Urothelium cell line (cell line): ENCODE measurements around the gene CLDN15.
"Not testable (repeated sequence)": the region's sequence is repeated elsewhere in the genome, so short reads cannot be mapped to it uniquely, and the experiment has no call there.

Experiments
- DNase-seq: peaks from one replicate; pipeline ENCODE4 v3.0.0; 2011; ENCODE audit warnings: low spot score, mixed read lengths
- FAIRE-seq: peaks from 2 replicates; lab custom pipeline; 2011; peaks lifted over from hg19 to GRCh38; lab: Jason Lieb, UNC

Gene CLDN15

GRCh38 chr7:101237206-101238067 lies at the start of gene CLDN15:
TSS of gene CLDN15 (minus strand) at chr7:101237802. CDS start at chr7:101237581, 221 bp downstream.
- no peak for FAIRE-seq
- DNase-seq: no peak

DNA sequence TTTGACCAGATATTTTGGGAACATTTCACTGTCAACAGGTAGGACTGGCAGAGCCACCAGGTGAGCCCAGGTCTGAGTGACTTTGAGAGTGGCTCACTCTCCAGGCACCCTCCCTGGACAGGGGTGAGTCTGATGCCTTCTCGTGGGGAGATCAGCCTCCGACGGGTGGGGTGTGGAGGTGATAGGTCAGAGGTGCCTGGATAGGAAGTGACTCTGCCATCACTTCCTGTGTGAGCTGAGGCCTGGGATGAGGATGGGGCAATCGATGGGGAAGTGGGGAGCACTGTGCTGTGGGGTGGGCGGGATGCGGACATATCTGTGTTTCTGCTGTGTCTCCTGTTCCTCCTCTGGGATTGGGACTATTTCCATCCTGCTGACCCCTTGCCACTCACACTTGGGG lies 49.4 kb upstream of the CLDN15 start:
- FAIRE-seq: peak; percentile 37
- DNase-seq: no peak

DNA sequence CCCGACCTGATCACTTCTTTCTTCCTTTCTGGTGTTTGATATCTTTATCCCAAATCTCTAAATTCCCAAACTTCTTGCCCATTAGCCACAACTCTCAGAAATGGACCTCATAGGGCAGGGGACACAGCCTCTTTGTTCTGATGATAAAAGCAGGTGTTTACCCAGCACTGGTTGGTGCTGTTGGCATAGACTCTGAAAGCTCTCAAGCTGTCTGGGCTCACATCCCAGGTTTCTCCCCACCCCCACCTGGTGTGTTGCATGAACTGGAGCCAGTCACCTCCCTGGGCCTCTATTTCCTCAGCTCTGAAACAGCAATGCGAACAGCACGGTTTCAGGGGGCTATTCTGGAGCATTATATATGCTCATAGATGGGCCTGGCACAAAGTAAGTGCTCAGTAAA lies 48.3 kb upstream of the CLDN15 start:
- FAIRE-seq: not testable (repeated sequence)

GRCh38 chr7:101285171-101285570 lies 47.6 kb upstream of the CLDN15 start:
- FAIRE-seq: no peak
- DNase-seq: no peak

More for the DNA sequence above, 48.3 kb upstream of the CLDN15 start:
- not testable (repeated sequence) for DNase-seq

DNA sequence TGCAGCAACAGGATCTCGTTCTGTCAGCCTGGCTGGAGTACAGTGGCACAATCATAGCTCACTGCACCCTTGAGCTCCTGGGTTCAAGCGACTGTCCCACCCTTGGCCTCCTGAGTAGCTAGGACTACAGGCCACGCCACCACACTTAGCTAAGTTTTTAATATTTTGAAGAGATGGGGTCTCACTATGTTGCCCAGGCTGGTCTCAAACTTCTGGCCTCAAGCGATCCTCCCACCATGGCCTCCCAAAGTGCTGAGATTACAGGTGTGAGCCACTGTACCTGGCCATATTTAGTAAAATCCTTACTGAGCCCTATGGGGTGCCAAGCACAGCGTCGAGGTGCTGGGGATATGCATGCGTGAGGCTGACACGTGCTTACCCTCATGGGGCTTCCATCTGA lies 43.3 kb upstream of the CLDN15 start:
- DNase-seq: not testable (repeated sequence)
- FAIRE-seq: peak; percentile 30

DNA sequence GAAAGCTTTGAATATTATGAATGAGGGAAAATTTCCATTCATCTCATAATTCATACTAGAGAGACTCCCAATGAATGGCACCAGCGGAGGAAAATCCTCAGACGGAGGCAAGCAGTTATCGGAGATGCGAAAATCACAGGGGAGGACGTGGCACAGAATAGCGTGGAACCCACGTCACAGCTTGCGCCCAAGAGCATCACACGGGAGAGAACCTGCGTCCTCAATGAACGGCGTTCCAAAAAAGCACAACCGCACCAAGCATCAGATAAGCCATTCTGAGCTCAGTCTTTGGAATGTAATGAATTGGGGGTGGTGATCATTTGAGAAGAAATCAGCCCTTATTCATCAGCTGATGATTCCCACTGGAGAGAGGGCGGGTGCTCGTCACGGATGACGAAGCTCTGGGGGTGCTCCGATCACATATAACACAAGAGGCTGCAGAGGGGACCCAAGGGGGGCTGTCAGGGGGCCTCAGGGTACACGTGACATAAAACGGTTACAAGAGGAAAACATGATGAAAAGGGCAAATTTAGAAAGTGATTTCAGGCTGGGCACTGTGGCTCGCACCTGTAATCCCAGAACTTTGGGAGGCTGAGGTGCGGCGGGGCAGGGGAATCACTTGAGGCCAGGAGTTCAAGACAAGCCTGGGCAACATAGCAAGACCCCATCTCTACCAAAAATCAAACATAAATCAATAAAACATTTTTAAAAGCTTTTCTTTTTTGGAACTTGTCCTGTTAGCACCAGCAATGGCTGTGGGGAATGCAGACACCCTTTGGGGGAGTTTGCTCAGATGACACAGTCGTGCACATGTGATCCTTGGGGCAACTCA lies 41.1 kb upstream of the CLDN15 start:
- no peak for FAIRE-seq

DNA sequence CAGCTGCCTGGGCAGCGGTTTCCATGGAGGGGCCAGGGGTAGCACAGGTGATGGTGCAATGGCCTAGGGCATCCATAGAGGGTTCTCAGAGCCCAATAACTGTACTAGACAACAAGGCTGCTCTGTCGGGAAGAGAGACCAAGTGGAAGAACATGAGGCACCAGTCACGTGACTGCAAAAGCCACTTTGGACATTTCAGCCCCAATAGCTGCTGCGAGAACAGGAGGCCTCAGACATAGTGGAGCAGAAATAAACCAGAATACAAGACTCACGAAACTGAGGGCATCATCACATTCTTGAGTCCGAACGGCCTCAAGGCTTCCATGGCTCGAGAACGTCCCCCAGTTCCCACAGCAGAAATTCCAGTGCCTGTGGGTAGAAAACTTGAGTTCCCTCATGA lies 39.6 kb upstream of the CLDN15 start:
- FAIRE-seq: no peak
- no peak for DNase-seq

More for the DNA sequence above, 41.1 kb upstream of the CLDN15 start:
- DNase-seq: no peak

DNA sequence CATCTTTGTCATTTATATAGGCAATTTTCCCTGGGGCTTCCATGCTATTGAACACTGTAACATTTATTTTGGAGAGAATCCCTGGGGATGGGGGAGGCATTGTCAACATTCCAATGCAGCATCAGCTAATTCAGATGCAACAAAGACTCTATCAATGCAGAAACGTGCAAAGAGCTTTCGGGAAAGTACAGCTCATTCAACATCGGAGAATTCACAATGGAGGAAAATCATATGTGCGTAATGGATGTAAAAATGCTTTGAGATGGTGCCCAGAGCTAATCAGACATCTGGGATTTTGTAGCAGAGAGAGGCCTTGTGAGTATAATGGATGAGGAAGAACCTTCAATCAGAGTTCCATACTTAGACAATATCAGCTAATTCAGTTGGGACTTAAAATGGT lies 35.6 kb upstream of the CLDN15 start:
- DNase-seq: no peak
- FAIRE-seq: no peak

DNA sequence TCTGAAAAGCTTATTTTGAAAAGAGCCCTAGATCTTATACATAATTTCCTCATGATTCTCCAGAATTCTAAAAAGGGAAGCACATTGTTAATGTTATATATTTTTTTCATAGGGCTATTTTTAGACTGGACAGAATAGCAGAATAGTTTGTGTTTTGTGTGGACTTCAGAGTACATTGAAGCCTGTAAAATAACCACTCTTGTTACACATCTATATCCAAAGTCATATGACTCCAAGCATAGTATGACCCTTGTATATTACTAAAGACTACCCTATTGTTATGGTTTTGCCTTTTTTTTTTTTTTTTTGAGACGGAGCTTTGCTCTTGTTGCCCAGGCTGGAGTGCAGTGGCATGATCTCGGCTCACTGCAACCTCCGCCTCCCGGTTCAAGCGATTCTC lies 33.4 kb upstream of the CLDN15 start:
- no peak for FAIRE-seq
- DNase-seq: no peak

GRCh38 chr7:101269664-101270063 lies 32.1 kb upstream of the CLDN15 start:
- DNase-seq (no peak), FAIRE-seq (peak; percentile 32)

GRCh38 chr7:101265622-101266516 lies 28.3 kb upstream of the CLDN15 start:
- DNase-seq (no peak), FAIRE-seq (no peak)

GRCh38 chr7:101264102-101264706 lies 26.6 kb upstream of the CLDN15 start:
- DNase-seq: not testable (repeated sequence)
- peak; percentile 76 for FAIRE-seq

DNA sequence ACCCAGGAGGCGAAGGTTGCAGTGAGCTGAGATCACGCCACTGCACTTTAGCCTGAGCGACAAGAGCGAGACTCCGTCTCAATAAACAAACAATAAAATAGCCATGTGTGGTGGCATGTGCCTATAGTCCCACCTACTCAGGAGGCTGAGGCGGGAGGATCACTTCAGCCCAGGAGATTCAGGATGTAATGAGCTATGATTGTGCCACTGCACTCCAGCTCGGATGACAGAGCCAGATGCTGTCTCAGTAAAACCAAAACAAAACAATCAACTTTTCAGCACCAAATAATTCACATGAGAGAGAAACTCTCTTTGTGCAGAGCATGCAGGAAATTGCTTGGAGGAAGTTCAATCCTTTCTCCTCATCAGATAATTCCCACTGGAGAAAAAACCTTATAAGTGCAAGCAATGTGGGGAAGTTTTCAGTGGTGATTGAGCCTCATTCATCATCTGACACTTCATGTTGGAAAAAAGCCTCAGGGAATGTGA lies 20.7 kb upstream of the CLDN15 start:
- DNase-seq (no peak), FAIRE-seq (no peak)

- DNase-seq (no peak), FAIRE-seq (no peak)
These were observed 18.2 kb upstream of the CLDN15 start for GRCh38 chr7:101255796-101256195.

DNA sequence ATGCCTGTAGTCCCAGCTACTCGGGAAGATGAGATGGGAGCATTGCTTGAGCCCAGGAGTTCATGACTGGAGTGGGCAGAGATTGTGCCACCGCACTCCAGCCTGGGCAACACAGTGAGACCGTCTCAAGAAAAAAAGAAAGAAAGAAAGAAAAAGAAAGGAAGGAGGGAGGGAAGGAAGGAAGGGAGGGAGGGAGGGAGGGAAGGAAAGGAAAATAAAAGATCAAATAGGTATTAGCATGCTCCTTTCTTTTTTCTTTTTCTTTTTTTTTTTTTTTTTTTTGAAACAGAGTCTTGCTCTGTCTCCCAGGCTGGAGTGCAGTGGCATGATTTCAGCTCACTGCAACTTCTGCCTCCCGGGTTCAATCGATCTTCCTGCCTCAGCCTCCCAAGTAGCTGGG lies 15.6 kb upstream of the CLDN15 start:
- not testable (repeated sequence) for DNase-seq, FAIRE-seq

- DNase-seq: peak; percentile 100
- FAIRE-seq: peak; percentile 89
These were observed 14.5 kb upstream of the CLDN15 start for GRCh38 chr7:101251871-101252659.

DNA sequence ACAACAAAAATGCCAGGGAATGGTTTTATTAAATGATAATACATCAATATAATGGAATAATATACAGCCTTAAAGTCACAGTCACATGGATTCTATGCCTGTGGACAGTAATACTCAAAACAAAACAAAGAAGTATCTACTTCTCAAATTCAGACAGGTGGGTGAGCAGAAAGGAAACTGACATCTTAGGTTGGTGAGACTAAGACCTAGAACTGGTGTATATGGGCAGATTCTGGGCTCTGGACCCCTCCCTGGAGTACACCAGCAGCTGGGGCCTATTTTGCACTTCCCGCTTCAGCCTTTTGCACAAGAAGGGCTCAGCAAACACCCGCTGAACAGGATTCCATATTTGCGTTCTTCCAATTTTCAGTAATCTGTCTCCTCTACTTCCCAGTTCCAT lies 12.7 kb upstream of the CLDN15 start:
- DNase-seq (no peak), FAIRE-seq (no peak)

DNA sequence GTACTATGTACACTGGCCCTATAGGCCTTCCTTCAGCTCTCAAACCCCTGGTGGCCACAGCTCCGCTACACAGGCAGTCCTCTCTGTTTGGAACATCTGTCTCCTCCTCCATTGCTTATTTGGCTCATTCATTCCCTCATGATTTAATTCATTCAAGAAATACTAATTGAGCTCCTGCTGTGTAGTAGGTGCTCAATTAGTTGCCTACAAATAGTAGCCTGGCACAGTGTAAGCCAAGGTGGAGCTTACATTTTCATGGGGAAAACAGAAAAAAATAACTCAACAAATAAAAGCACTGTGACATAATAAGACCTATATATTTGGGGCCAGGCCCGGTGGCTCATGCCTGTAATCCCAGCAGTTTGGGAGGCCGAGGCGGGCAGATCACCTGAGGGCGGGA lies 10.7 kb upstream of the CLDN15 start:
- DNase-seq: no peak
- FAIRE-seq: no peak

GRCh38 chr7:101245147-101245668 lies 7.6 kb upstream of the CLDN15 start:
- FAIRE-seq (no peak), DNase-seq (no peak)
